B cell (primary cell): Measurements from ENCODE around the gene TRABD2B.

Source experiments
- EZH2 ChIP-seq: IDR thresholded peaks from 2 replicates; pipeline ENCODE4 v1.6.1; 2012; ENCODE audit warnings: borderline replicate concordance, low read depth, mild to moderate bottlenecking, moderate library complexity, low read length; ENCODE audit not compliant: insufficient read depth, poor library complexity, severe bottlenecking
- TF ChIP-seq, protein P1 (sequence below): fragments of 200-600 bp; IDR thresholded peaks from one replicate; pipeline ENCODE4 v1.8.0; 2022; ENCODE audit warnings: antibody characterized with exemption, mild to moderate bottlenecking

DNA sequence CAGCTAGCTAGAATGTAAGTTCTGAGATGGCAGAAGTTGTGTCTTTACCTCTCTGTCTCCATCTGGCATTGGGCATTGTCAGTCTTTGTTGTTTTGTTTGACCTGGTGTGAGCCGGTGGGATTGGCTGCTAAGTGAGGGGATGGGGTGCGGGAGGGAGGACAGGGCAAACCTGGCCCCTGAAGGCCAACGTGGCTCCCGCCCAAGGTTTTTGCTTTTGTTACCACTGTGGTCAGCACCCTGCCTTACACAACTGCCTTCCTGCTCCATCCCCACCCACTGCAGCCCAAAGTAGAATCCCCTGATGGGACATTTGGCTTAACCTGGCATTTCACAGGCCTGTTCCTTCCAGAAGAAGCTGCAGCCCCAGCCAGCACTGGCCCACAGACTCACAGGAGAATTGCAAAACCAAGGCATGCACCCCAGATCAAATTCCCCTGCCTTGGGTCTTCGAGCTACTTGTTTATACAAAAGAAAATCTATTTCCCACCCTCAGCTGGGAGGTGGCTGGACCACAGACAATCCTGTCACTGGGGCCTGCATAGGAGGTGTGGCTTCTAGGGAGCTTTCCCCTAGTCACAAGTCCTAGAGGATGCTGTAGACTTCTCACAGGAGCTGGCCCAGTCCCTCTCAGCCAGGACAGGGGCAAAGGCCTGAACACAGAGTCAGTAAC lies 147.5 kb downstream of the TRABD2B start:
- TF ChIP-seq EZH2, result no peak
- TF ChIP-seq, protein P1, sequence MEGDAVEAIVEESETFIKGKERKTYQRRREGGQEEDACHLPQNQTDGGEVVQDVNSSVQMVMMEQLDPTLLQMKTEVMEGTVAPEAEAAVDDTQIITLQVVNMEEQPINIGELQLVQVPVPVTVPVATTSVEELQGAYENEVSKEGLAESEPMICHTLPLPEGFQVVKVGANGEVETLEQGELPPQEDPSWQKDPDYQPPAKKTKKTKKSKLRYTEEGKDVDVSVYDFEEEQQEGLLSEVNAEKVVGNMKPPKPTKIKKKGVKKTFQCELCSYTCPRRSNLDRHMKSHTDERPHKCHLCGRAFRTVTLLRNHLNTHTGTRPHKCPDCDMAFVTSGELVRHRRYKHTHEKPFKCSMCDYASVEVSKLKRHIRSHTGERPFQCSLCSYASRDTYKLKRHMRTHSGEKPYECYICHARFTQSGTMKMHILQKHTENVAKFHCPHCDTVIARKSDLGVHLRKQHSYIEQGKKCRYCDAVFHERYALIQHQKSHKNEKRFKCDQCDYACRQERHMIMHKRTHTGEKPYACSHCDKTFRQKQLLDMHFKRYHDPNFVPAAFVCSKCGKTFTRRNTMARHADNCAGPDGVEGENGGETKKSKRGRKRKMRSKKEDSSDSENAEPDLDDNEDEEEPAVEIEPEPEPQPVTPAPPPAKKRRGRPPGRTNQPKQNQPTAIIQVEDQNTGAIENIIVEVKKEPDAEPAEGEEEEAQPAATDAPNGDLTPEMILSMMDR, result no peak
